Coronary artery (tissue), 2 donors: ENCODE results near the gene RAB28.

Experiments
- DNase-seq: peaks from one replicate; pipeline ENCODE4 v3.0.0-alpha.2; 2017; ENCODE audit warnings: low spot score
- H3K27ac ChIP-seq, 2 donors: fragments of 200-600 bp; sonication (generic); one replicate each; pipeline ENCODE4 v1.5.1; 2016 to 2019
- H3K4me3 ChIP-seq: fragments of 200-600 bp; sonication (generic); 2 replicates; pipeline ENCODE4 v1.5.1; 2016; ENCODE audit warnings: mild to moderate bottlenecking, moderate library complexity
- TF ChIP-seq, protein P1 (sequence below): fragments of 200-600 bp; sonication (generic); IDR thresholded peaks from one replicate; pipeline ENCODE4 v1.5.1; 2019; ENCODE audit warnings: antibody characterized with exemption

The RAB28 gene

DNA sequence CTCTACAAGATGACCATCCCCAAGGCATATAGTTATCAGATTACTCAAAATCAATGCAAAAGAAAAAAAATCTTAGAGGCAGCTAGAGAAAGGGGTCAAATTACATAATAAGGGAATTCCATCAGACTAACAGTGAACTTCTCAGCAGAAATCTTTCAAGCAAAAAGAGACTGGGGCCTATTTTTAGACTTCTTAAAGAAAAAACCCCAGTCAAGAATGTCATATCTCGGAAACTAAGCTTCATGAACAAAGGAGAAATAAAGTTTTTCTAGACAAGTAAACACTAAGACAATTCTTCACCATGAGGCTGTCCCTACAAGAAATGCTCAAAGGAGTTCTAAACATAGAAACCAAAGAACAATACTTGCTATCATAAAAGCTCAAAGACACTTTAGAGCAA, 51.7 kb downstream of the RAB28 start:
- TF ChIP-seq, protein P1, sequence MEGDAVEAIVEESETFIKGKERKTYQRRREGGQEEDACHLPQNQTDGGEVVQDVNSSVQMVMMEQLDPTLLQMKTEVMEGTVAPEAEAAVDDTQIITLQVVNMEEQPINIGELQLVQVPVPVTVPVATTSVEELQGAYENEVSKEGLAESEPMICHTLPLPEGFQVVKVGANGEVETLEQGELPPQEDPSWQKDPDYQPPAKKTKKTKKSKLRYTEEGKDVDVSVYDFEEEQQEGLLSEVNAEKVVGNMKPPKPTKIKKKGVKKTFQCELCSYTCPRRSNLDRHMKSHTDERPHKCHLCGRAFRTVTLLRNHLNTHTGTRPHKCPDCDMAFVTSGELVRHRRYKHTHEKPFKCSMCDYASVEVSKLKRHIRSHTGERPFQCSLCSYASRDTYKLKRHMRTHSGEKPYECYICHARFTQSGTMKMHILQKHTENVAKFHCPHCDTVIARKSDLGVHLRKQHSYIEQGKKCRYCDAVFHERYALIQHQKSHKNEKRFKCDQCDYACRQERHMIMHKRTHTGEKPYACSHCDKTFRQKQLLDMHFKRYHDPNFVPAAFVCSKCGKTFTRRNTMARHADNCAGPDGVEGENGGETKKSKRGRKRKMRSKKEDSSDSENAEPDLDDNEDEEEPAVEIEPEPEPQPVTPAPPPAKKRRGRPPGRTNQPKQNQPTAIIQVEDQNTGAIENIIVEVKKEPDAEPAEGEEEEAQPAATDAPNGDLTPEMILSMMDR: no peak
- H3K4me3 ChIP-seq: no peak overlapping the region
- DNase-seq: no peak
- no peak overlapping the region for H3K27ac ChIP-seq

- DNase-seq: no peak
- Histone ChIP-seq H3K27ac (no peak overlapping the region), H3K4me3 (no peak overlapping the region)
- TF ChIP-seq, protein P1: no peak
These were observed 53.1 kb downstream of the RAB28 start for GRCh38 chr4:13430834-13431568.

DNA sequence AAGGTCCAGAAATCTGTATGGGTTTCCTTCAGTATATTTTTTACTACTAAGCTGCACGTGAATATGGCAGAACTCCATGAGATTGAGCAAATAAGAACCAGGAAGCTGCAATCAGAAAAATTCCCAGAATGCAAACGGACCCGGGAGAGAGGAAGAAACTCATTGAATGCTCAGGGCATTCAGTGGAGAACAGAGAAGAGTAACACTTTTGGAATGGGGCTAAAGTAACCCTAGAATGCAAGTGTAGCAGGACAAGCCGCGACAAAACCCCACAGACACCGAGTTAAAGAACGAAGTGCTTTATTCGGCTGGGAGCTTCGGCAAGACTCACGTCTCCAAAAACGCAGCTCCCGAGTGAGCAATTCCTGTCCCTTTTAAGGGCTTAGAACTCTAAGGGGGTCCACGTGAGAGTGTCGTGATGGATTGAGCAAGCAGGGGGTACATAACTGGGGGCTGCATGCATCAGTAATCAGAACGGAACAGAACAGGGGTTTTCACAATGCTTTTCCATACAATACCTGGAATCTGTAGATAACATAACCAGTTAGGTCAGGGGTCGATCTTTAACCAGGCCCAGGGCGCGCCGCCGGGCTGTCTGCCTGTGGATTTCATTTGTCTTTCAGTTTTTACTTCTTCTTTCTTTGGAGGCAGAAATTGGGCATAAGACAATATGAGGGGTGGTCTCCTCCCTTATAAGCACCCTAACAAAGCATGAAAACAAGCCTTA, 56.4 kb downstream of the RAB28 start:
- Histone ChIP-seq H3K4me3 (no peak overlapping the region), H3K27ac (no peak overlapping the region)
- no peak for DNase-seq

DNA sequence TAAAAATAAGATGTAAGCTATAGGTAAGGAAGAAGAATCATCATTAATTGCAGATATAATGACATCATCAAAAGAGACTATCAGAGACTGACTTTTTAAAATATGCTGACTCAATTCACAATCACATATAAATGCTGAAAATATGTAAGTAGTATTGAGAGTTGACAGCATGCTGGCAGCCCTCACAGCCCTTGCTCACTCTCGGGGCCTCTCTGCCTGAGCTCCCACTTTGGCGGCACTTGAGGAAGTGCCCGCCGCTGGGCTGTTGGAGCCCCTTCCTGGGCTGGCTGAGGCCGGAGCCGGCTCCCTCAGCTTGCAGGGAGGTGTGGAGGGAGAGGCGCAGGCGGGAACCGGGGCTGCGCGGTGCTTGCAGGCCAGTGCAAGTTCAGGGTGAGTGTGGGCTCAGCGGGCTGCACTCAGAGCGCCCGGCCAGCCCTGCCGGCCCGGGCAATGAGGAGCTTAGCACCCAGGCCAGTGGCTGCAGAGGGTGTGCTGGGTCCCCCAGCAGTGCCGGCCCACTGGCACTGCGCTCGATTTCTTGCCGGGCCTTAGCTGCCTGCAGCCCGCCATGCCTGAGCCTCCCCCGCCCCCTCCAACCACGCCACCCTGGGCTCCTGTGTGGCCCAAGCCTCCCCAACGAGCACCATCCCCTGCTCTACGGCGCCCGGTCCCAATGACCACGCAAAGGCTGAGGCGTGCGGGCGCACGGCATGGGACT, 68.9 kb downstream of the RAB28 start:
- no peak overlapping the region for H3K27ac ChIP-seq
- no peak overlapping the region for H3K4me3 ChIP-seq
- TF ChIP-seq, protein P1: no peak
- DNase-seq: no peak

More for the DNA sequence above, 56.4 kb downstream of the RAB28 start:
- TF ChIP-seq, protein P1: no peak

- TF ChIP-seq, protein P1: no peak
- no peak for DNase-seq
- H3K4me3 ChIP-seq: no peak overlapping the region
- H3K27ac ChIP-seq: no peak overlapping the region
These were observed 70.3 kb downstream of the RAB28 start for GRCh38 chr4:13413729-13414437.

DNA sequence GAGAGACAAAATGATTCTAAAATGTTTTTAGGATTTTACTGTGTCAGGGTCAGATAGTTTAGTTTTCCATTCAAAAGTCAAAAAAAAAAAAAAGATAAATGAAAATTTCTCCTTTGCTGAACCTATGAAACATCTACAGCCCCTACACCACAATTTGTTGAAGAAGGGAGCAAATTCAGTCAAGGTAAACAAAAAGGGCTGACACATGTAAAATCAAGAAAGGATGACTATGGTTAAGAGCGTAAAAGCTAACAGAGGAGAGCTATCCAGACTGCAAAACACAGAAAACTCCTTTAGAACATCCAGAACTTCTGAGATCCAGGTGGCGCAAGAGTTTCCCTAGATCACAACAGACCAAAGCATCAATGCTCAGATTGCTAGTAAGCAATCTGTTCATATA, 72.2 kb downstream of the RAB28 start:
- DNase-seq: no peak
- TF ChIP-seq, protein P1: no peak
- Histone ChIP-seq H3K4me3 (no peak overlapping the region), H3K27ac (no peak overlapping the region)
